Middle frontal gyrus (tissue), 1 donor: Measurements from ENCODE around the gene WDR20.

Experiments
- DNase-seq: peaks from one replicate; pipeline ENCODE4 v3.0.0-alpha.2; 2015; ENCODE audit warnings: low spot score; ENCODE audit errors: extremely low spot score

Gene WDR20

DNA sequence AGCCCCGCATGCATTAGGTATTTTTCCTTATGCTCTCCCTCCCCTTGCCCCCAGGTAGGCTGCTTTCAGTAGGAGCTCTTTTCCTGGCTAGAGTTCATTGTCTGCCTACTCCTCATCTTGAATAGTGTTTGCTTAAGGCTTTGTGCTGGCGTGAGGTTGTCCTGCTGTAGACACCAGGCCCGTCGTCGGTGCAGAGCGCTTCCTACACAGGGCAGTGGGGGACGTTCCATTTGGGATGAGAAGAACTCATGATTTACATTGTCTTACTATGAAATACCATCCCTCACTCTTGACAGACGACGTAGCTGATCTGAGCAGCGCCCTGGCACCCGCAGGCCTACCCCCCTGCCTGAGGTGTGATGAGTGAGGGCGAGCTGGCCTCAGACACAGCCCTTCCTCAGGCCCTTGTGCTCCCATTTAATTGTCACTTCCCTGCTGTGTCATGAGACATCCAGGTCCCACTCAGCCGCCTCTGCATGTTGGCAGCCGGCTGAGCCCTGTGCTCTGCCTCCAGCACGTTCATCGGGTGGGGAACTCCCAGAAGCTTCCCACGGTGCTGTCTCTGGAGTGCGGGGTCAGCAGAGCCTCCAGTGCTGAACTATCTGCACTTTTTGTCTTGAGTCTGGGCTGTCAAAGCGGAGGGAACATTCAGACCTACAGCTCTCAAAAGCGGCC is 76.0 kb downstream of the WDR20 start:
- DNase-seq, result no peak

DNA sequence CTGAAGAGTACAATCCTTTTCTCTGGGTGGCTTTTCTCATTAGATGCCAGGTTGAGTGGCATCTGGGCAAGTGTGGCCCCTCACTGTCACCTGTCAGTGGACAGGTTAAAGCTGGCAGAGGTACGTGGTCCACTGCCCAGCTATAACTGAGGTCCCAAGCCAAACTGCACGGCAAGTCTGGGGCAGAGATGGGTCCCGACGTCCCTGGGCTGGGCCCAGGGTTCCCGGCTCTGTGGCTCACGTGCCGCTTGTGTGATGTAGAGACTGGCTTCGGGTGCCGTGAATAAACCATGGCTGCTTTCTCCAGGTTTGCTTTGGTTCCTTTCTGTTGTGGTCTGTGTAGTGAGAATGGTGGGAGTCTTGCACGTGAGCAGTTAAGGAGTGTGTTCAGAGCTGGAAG is 77.7 kb downstream of the WDR20 start:
- DNase-seq, result no peak

DNA sequence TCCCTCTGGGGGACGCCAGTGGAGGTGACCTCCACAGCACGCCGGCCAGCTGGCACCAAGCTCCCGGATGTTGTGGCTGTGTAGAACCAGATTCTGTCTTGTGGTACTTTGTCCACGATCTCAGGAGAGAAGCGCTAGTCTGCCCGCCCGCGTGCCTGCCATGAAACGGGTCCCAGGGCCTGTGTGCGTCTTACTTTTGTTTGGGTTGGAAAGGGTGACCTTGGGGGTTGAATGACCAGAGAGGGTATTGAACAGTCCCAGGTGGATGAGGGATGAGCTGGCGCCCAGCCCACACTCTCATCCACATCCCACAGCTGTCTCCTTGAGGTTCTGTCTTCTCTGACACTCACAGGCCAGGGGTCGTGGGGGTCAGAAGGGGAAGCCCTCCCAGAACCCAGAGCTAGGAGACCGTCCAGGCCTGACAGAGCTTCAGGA is 78.3 kb downstream of the WDR20 start:
- no peak for DNase-seq

DNA sequence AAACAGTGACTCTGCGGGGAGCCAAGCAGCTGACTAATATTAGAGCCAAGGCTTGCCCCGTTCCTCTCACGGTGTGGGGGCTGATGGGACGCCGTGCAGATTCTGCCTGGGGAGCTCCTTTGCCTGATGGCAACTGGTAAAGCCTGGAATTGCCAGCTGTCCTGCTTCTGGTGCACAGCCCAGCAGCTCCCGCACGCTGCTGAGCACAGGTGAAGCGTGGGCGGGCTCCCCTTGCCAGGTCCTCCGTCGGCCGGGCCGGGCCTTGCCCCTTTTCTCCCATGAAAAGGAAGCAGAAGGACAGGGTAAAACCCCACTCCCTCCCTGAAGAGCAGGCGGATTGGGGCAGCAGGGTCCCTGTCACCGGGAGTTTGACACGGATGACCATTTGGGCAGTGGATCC is 79.0 kb downstream of the WDR20 start:
- no peak for DNase-seq

DNA sequence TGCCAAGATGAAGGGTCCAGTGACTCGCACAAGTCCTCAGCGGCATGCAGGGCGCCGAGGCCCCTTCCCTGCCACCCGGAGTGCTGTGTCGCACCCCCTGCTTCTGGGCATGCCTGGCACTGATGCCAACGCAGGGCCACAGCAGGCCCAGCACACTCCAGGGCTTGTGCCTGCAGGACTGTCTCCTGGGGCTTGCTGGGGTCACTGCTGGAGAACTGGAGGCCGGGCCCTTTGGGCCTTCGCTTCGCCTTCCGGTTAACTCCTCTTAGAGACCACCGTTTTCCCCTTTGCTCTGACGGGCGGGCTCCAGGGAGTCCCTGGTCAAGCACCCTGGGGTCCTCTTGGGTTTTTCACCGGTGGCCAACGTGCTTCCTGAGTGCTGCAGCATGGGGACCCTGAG is 79.6 kb downstream of the WDR20 start:
- no peak for DNase-seq

DNA sequence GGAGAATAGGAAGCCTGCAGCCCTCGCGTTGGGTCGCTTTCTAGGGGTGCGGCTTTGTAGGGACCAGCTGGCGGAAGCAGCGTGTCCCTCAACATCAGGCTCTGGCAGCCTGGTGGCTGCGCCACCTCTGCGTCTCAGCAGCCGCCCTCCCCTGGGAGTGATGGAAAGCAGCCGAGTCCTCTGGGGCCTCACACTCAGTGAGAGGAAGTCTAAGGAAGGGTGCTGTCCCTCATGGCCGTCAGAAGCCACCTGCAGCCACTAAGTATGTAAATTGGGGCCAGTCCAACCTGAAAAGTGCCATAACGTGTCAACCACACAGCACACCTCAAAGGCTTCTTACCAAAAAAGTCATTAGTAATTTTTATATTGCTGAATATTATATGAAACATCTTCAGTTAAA is 80.3 kb downstream of the WDR20 start:
- DNase-seq, result no peak

DNA sequence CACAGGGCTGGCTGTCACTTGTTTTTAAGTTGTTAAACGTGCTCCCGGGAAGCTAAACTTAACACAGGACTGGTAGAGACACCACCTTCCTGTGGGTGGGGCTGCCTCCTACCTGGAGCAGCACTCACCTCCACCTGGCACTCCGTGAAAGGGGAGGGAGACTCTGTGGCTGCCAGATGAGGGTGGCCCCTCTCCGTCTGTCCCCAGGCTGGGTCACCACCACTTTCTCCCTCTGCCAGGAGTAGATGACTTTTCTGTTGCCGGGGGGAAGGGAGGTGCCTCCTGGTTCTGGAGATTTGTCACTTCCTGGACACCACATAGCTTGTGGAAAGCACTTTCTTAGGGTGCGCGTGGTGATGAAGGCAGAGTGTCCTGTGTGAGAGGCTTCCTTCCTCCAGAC is 81.3 kb downstream of the WDR20 start:
- DNase-seq, result no peak

DNA sequence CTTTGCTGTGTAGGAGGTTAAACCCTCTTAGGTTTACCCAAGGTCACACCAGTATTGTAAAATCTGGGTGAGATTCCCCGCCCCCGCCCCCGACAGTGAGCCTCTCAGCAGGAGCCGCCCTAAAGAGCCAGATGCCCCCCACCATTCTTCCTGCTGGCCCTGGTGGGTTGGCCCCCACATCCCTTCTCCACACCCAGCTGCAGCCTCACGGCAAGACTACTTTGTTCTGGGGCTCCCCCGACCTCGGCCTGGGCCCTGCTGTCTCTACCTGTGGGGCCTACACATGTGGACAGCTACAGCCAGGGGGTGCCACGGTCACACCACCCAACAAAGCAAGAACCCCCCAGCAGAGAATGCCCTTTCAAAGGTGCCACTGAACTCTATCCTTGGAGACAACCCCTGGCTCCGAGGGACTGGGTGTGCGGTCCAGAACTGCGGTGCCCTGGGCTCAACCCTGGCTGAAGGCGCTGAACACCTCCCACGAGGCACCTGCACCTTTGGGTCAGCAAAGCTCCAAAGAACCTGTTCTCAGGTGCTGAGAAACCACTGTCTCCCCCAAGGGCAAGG is 82.4 kb downstream of the WDR20 start:
- no peak for DNase-seq

DNA sequence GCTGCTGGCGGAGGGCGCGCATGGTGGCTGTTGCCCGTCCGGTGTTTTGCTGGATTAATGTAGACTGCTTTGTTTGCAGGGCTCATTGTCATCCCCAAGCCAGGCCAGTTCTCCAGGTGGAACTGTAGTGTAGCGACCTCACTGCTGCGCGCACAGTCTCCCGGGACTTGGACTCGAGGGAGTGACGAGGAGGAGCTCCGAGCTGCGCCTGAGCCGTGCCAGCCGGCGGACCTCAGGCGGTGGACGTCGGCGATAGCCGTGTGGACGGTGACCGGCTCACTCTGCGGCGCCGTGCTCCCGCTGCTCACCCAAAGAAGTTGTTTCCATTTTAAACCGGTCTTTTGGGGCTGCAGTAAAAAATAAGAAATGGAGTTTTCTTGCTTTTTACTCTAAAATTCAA is 83.1 kb downstream of the WDR20 start:
- no peak for DNase-seq

DNA sequence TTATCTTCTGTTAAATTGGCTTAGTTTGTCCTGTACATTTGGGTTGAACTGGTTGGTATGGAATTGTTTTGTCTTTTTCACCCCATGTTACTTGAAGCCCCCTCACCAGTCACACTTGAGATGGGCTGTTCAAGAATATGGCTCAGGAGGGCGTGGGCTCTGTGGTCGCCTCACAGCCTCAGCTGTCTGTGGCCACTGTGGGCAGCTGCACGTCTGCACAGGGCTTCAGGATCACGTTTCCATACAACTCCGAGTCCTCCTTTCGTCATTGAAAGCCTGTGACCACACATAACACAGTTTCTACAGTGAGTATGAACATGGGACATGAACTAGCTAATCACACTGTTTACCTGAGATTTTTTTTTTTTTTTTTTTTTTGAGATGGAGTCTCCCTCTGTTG is 84.0 kb downstream of the WDR20 start:
- DNase-seq, result no peak

DNA sequence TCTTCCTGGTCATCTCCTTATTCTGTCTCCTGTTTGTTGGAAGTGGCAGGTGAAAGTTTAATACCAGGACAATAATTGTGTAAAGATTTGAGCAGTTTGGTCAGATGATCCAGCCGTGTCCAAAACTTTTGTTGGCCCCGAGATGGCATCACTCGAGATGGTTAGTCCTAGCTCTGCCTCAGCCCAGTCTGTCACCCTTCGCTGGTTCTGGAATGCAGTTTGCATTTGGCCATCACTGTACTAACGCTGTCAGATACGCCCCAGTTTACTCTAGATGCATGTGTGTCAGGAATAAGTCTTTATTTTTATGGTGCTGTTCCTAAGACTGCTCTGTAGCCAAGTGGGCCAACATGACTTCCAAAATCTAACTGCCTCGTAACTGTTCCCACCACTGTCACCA is 85.7 kb downstream of the WDR20 start:
- DNase-seq, result no peak

DNA sequence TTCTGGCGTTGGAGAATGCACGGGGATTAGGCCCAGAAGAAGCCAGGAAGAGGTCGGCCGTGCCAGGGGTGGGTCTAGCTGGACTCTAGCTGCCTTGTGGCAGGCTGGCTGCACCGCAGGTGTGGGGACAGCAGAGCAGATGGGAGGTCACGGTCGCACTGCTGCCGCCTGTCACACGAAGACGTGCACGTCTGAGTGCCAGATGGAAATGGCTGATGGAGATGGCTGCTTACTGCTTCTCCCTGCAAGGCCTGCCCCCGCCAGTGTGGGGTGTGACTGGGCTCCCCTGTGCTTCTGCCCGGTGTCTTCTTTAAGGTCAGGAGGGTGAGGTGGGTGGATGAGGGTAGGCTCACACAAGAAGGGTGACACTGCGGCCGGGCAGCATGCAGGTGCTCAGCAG is 86.2 kb downstream of the WDR20 start:
- DNase-seq, result no peak

DNA sequence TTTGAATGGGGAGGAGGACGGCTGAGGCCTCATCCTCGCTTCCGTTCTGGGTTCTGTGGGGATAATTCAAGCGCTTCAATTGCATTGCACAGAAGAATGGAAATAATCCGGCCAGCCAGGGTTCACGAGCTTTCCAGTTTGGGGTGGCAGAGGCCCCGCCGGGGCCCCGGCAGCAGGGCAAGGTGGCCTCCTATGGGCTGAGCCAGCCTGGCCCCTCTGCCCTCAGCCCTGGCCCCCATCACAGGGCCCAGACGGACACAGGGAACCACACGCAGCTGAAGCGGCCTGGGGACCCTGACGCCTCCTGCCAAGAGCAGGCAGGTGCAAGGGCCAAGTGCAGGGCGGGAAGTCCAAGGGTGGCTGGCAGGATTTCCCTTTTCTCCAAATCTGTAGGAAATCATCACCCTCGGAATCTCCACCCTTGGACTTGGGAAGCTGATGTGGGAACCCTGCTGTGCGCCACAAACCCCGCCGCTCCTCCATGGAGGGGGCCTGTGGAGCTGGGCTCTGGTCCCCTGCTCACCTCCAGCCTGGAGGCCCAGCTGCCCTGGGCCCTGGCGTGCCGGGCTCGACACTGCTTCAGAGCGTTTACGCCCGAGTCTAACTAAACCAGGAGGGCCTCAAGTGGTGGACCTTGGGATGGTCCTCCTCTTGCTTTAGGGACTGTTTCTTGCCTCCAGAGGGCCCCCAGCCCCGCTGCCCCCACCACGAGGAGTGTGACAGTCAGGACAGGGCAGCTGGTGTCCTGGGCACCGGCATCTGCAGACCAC is 86.8 kb downstream of the WDR20 start:
- no peak for DNase-seq

DNA sequence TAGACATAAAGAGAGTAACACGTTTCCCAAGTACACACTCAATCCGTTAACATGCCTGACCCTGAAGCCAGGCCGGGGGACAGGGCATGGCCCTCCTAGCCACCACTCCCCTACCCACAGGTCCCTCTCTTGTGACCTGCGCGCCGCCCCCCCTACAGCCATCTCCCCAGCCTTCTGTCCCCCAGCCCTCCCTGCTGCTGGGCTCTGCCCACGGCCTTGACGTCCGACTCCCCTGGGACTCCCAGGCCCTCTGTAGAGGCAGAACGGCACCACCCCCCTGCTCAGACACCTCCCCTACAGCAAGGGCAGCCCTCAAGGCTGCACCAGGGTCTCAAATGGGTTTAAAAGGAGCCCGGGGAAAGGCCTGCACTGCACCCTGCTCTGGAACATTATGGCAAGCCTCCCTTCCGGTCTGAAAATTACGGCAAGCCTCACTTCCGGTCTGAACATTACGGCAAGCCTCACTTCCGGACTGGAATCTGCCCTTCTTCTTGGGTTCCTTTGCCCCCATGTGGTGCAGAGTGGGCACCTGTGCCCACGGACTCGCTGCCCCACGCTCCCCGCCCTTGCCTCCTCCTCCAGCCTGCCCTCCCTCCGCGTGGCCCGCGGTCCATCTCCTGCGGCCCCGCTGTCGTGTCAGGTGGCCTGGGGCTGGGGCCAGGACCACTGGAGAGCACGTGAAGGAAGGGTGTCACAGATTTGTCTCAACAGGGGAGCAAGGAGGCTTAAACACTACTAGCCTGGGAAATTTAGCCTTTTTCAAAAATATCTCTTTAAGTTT is 87.7 kb downstream of the WDR20 start:
- no peak for DNase-seq

DNA sequence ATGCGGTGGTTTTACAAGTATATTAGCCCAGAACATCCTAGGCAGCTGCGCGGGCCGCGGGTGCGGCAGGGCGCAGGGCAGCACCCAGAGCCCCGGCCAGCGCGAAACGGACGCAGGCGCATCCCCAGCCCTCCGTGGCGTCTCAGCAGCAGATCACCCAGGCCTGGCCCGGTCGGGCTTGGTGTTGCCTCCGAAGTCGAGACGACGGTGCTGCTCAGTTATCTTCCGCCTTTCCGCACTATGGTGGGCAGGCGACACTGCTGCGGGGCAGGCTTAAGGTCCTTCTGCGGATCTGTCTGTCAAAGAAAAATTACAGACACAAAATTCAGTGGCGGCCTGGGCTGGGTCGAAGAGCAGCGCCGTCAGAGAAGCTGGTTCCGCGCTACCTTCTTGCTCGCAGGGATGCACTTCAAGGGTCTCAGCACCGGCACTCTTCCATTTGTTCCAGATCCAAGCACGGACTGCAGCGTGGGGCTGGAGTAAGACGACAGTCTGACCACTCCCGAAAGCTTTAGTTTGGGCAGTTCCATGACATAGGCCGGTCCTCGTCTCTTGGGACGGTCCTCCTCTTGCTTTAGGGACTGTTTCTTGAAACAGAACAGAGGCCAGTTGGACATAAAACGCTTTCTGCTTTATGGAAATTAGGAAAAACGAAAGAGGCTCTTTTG is 89.5 kb downstream of the WDR20 start:
- no peak for DNase-seq

DNA sequence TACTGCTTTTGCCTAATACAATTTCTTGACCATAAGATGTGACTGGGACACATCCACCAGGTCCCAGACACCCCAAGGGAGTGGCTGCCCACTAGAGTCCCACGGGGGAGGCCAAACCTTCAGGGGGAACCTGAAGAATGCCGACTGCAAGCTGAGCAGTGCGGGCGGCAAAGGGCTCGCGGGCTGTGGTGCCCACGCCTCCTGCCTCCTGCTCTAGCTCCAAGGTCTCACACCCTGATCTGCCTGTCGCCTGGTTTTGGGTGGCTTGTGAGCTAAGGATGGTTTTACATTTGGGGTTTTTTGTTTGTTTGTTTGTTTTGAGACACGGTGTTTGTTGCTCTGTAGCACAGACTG is 90.0 kb downstream of the WDR20 start:
- no peak for DNase-seq

DNA sequence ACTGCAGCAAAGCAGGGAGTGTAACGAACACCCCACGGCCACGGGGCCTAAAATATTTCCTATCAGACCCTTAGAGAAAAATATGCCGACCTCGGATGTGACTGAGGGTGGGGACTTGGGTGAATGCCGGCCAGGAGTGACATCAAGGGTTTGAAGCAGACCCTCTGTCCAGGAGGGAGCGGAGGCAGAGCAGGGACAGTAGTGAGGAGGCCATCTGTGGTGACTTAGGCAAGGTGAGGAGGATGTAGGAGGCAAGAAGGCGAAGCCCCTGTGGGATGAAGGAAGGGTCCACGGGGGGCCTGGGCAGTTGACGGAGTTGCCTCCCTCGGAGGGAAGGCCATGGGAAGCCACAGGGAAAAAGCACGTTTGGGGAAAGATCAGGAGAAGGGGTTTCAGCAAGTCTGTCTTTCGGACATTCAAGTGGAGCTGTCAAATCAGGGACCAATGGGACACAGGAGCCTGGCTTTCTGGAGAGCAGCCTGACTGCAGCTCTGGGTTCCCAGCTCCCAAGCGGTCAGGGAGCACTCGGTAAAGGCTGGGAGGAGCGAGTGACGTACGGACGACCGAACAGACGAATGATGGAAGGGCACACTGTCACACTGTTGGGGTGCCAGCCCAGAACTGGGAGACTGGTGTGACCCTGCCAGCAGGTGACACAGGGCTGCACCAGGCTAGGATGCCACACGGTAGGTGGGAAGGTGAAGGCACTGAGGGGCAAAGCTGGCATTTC is 90.9 kb downstream of the WDR20 start:
- DNase-seq, result no peak

DNA sequence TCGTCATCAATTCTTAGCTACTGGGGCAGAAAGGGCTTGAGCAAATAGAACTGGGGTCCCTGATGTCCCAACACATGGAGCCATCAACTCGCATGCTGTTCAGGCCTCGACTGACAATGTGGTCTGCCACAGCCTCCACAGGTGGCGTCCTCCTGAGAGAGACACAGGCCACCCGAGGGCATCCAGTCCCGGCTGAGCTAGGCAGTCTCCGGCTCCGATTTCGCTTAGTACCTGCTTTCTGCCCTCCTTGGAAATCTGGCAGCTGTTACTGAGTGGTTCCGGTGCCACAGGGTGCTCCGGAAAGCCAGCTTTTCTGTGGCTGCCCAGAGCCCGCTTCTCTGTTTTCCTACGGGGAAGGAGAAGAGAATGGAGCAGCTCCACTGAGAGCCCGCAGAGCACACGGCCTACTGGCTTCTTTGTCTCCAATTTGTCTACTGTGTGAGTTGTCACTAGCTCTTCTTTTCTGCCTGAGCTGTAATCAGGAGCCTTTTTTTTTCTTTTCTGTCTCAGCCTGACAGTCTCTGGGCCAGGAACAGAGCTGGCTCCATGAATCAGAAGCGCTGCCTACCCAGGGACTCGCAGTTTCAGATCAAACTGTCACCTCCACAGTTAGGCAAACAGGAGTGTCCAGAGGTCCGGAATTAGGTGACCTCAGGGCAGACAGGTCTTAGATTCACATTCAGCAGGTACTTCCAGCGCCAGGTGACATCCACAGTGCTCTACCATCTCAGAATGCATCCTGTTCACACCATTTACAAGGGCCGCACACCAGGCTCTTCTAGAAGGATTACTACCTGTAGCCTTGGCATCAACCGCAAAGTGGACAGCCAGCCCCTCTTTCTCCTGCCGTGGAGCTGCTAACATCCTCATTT is 92.0 kb downstream of the WDR20 start:
- DNase-seq, result no peak

DNA sequence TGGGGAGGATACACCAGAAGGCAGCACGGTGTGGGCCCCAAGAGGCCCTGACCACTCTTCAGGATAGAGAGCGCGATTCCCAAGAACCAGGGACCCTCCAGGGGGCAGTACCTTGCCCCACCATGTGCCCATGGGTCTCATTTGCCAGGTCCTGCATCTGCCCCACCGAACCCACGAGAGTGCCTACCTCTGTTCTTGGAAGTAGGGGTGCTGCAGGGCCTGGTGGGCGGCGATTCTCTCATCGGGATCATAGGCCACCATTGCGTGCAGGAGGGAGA is 92.6 kb downstream of the WDR20 start:
- no peak for DNase-seq

DNA sequence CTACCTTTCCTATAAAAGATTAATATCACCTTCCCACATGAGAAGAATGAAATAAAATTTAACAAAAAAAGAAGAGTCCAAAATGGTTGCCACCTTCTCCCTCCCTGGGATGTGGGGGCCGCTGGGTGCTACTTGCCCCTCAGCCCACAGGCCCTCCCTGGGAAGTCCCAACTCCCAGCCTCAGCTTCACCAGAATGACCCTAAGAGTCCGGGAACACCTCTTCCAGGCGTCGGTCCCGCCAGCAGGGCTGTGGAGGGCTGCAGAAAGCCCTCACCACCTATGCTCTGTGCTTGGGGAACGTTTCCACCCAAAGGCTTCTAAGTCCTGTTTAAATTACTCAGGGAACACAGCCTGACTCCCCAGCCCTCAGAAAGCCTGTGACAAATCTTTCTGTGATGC is 93.4 kb downstream of the WDR20 start:
- no peak for DNase-seq
